ENCODE results near the gene PER3. TPM values are rescaled to one million over a fixed set of nuclear protein-coding genes. Genes with fewer than 3 reads are reported as not detected.

PER3 gene
- total and polyA plus RNA-seq, 2 of the 8 experiments (the other 6 are each of a cell fraction or from before 2014, with no cell fraction given) = 8.3 to 9.3 TPM

GRCh38 chr1:7863756-7864328, 79.8 kb downstream of the PER3 start (continued):
- no peak for TF ChIP-seq CHD7 (IDR thresholded peaks at IDR 0.05; ENCODE audit: insufficient replicate concordance, low read length)
- TF ChIP-seq PHF8 (conservative IDR thresholded peaks at IDR 0.05; ENCODE audit: low read depth, low read length) = no peak
- TF ChIP-seq KDM5A (IDR thresholded peaks at IDR 0.05; ENCODE audit: low read length) = no peak
- TF ChIP-seq TEAD4 (IDR thresholded peaks at IDR 0.05; ENCODE audit: low read depth, low read length) = no peak
- TF ChIP-seq CHD2 (IDR thresholded peaks at IDR 0.05; ENCODE audit: low read length) = no peak
- TF ChIP-seq BCL11A (IDR thresholded peaks at IDR 0.05; ENCODE audit: low read depth in 2 of 2, low read length in 2 of 2) = no peak

Data from H1 (cell line).